Loucy (cell line): ENCODE results near the gene GBGT1.

Experiments
- H2AFZ ChIP-seq: fragments of 200-600 bp; sonication (generic); 2 replicates; pipeline ENCODE4 v1.6.0; 2016; ENCODE audit warnings: antibody characterized with exemption, mild to moderate bottlenecking, low read length, moderate library complexity
- H3F3A ChIP-seq: fragments of 200-600 bp; 2 replicates; pipeline ENCODE4 v1.6.0; 2016; ENCODE audit warnings: antibody characterized with exemption, low read depth, mild to moderate bottlenecking
- H3K27me3 ChIP-seq: fragments of 200-600 bp; sonication (generic); 2 replicates; pipeline ENCODE4 v1.6.1; 2014; ENCODE audit warnings: low read length, mild to moderate bottlenecking; ENCODE audit not compliant: insufficient read depth, poor library complexity, severe bottlenecking
- H3K36me3 ChIP-seq: fragments of 200-600 bp; sonication (generic); 2 replicates; pipeline ENCODE4 v1.6.1; 2016; ENCODE audit warnings: low read length; ENCODE audit not compliant: insufficient read depth
- H3K4me1 ChIP-seq: fragments of 200-600 bp; sonication (generic); 2 replicates; pipeline ENCODE4 v1.5.1; 2014; ENCODE audit warnings: low read length, mild to moderate bottlenecking; ENCODE audit not compliant: insufficient read depth, poor library complexity, severe bottlenecking
- H3K4me2 ChIP-seq: fragments of 200-600 bp; sonication (generic); 2 replicates; pipeline ENCODE4 v1.6.0; 2014; ENCODE audit warnings: antibody characterized with exemption, low read length, low read depth, mild to moderate bottlenecking; ENCODE audit not compliant: poor library complexity, severe bottlenecking
- H3K4me3 ChIP-seq: fragments of 200-600 bp; sonication (generic); 2 replicates; pipeline ENCODE4 v1.5.1; 2014; ENCODE audit warnings: low read length, mild to moderate bottlenecking, mixed read lengths; ENCODE audit not compliant: poor library complexity, severe bottlenecking
- H3K79me2 ChIP-seq: fragments of 200-600 bp; sonication (generic); 2 replicates; pipeline ENCODE4 v1.6.1; 2014; ENCODE audit warnings: low read length; ENCODE audit not compliant: insufficient read depth
- H3K9ac ChIP-seq: fragments of 200-600 bp; sonication (generic); 2 replicates; pipeline ENCODE4 v1.6.0; 2014; ENCODE audit warnings: mild to moderate bottlenecking, low read depth, low read length, moderate library complexity; ENCODE audit not compliant: poor library complexity, severe bottlenecking
- H3K9me2 ChIP-seq: fragments of 200-600 bp; sonication (generic); replicated peaks from 2 replicates; pipeline ENCODE4 v1.6.1; 2016; ENCODE audit warnings: low read depth, low read length, mixed read lengths
- H3K9me3 ChIP-seq: fragments of 200-600 bp; sonication (generic); 2 replicates; pipeline ENCODE4 v1.6.1; 2014; ENCODE audit warnings: mild to moderate bottlenecking, antibody characterized with exemption, low read length, low read depth; ENCODE audit not compliant: insufficient read depth
- H4K20me1 ChIP-seq: fragments of 200-600 bp; sonication (generic); 2 replicates; pipeline ENCODE4 v1.6.0; 2014; ENCODE audit warnings: antibody characterized with exemption, low read length, mild to moderate bottlenecking; ENCODE audit not compliant: insufficient read depth, poor library complexity, severe bottlenecking
- CTCF ChIP-seq: fragments of 200-600 bp; sonication (generic); conservative IDR thresholded peaks from 2 replicates; pipeline ENCODE4 v1.5.1; 2014; ENCODE audit warnings: mild to moderate bottlenecking, antibody characterized with exemption, low read length
- EZH2phosphoT487 ChIP-seq: fragments of 200-600 bp; IDR thresholded peaks from 2 replicates; pipeline ENCODE4 v1.6.1; 2018; ENCODE audit warnings: antibody characterized with exemption, mild to moderate bottlenecking, moderate library complexity, borderline replicate concordance

GBGT1 gene

GRCh38 chr9:133151041-133151440, 12.7 kb downstream of the GBGT1 start:
- Histone ChIP-seq H2AFZ (no peak overlapping the region), H3K9me3 (no peaks in the 10 kb centered on the region), H3K4me1 (peaks cover 17% of the 10 kb centered on the region), H3K36me3 (no peaks in the 10 kb centered on the region; the same call in 1 of the 2 replicates), H4K20me1 (peaks cover 22% of the 10 kb centered on the region), H3K9me2 (no peaks in the 10 kb centered on the region), H3K4me2 (no peak overlapping the region), H3F3A (0 out of 2 replicates have a peak, but pooled peaks cover 2% of the 10 kb centered on the region), H3K4me3 (no peak overlapping the region), H3K79me2 (peaks cover 28% of the 10 kb centered on the region), H3K9ac (no peak overlapping the region), H3K27me3 (no peaks in the 10 kb centered on the region)
- TF ChIP-seq EZH2phosphoT487 (no peak), CTCF (no peak)

DNA sequence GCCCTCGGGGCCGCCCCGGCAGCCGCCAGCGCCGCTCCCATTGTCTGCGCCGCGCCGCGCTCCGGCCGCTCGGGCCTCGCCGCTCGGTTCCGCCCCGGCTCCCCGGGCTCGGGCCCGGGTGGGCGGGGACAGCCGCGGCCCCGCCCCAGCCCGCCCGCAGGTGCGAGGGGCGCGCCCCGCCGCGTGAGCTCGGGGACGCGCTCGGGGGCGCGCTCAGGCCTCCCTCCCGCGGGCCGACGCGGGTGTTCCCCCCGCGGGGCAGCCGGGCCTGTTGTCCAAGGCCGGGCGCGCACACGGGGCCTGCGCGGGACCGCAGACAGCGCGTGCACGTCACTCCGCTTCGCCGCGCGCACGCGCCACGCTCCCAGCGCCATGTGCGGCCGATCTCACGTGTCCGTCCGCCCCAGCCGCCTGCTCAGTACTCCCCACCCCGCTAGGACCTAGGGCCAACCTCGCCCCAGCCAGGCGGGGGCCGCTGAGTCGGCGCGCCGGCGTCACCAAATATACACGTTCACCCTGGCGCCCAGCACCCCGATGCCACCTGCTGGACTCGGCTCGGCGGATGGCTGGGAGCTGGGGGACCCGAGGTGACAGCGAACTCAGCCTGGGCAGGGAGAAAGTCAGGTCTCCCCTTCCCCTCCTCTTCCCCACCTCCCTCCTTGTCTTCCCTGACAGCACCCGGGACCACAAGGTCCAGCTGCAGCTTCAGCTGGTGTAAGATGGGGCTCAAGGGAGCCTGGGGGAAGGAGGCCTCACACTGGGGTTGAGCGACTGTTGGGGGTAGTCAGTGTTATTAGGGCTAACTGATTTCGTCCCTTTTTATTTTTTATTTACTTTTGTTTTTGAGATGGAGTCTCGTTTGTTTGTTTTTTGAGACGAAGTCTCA, 14.3 kb downstream of the GBGT1 start:
- H3K4me3 ChIP-seq, result peak overlapping the region; percentile 83
- TF ChIP-seq CTCF (peak; percentile 41), EZH2phosphoT487 (no peak)
- no peaks in the 10 kb centered on the region for H3K9me3 ChIP-seq
- H3K4me2 ChIP-seq, result peak overlapping the region; percentile 79
- no peaks in the 10 kb centered on the region for H3K9me2 ChIP-seq
- peaks cover 37% of the 10 kb centered on the region for H4K20me1 ChIP-seq
- H3F3A ChIP-seq, result 0 out of 2 replicates have a peak, but pooled peaks cover 2% of the 10 kb centered on the region
- H3K9ac ChIP-seq, result peak overlapping the region; percentile 75
- peak overlapping the region; percentile 95 for H2AFZ ChIP-seq
- H3K36me3 ChIP-seq, result no peaks in the 10 kb centered on the region; the same call in 1 of the 2 replicates
- H3K79me2 ChIP-seq, result peaks cover 43% of the 10 kb centered on the region
- H3K27me3 ChIP-seq, result no peaks in the 10 kb centered on the region
- peaks cover 33% of the 10 kb centered on the region for H3K4me1 ChIP-seq

GRCh38 chr9:133148199-133149129, 15.2 kb downstream of the GBGT1 start:
- Histone ChIP-seq H3K4me3 (peak overlapping the region; percentile 83), H2AFZ (peak overlapping the region; percentile 80), H3K9me3 (no peaks in the 10 kb centered on the region), H3K27me3 (no peaks in the 10 kb centered on the region), H3K36me3 (no peaks in the 10 kb centered on the region; the same call in 1 of the 2 replicates), H3K9me2 (no peaks in the 10 kb centered on the region), H3K4me2 (peak overlapping the region; percentile 92), H3F3A (0 out of 2 replicates have a peak, but pooled peaks cover 5% of the 10 kb centered on the region), H3K4me1 (peaks cover 37% of the 10 kb centered on the region), H4K20me1 (peaks cover 43% of the 10 kb centered on the region), H3K79me2 (peaks cover 51% of the 10 kb centered on the region), H3K9ac (peak overlapping the region; percentile 90)
- TF ChIP-seq CTCF (no peak), EZH2phosphoT487 (no peak)
